ENCODE data around the gene TAS2R40. TPM values are rescaled to one million over a fixed set of nuclear protein-coding genes. Genes with fewer than 3 reads are reported as not detected.

The TAS2R40 gene
- total RNA-seq, 2 donors from 2014 or later = not detected

DNA sequence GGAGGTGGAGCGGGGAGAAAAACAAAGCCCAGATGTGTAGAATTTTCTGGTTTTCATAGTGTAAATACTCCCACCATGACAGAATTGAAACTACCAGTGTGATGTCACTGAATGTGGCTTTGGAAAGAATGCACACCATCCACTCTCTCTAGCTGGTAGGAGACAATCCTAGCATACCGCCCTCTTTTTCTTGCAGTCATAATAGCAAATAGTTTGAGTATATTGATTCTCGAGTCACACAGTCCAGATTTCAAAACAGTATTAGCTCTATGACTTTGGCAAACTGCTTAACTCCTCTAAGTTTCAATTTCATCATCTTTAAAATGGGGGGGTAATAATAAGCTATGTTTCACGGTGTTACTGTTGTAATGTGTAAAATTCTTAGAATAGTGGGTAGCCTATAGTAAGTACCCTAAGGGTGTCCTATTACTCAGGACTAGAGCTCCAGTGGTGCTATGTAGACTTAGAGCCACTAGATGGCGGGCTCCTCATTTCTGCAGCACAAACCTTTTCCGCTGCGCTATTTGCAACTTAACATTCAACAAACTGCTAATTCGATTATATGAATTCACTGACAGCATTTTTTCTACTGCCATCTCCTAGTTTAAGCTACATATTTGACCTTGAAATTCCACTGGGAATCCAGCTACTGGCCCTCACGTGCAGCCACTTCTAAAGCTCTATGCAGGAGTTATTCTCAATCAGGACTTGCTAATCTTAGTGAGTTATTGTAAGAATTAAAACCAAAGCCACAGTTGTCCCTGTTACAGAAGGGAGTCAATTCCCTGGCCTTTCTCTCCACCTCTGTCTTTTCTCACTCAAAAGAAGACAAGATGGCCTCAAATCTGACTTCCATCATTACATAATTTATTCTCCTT lies 18.7 kb downstream of the TAS2R40 start:
- WGBS, 2 experiments (ENCODE audit: insufficient coverage in 1 of 2, insufficient read length in 1 of 2) = 13 to 26% methylated on average over 4 to 9 of the region's 9 CpGs
- Histone ChIP-seq H3K4me1 (ENCODE audit: control insufficient read depth, insufficient read depth, low read length) (no peaks in the 10 kb centered on the region), H3K27ac (ENCODE audit: low read depth, low read length) (no peak overlapping the region), H3K9me3 (ENCODE audit: control insufficient read depth, low read length) (peaks cover 17% of the 10 kb centered on the region), H3K27me3 (ENCODE audit: control insufficient read depth, insufficient read depth, low read length, poor library complexity, severe bottlenecking) (no peaks in the 10 kb centered on the region), H3K36me3 (ENCODE audit: control insufficient read depth, insufficient read depth, low read length) (no peaks in the 10 kb centered on the region), H3K9ac (ENCODE audit: extremely low read depth, low read length, poor library complexity, severe bottlenecking) (no peak overlapping the region), H3K4me3 (ENCODE audit: low read length) (no peak overlapping the region)
- Mint-ChIP-seq H3K27me3 (ENCODE audit: insufficient read depth) (peaks cover 8% of the 10 kb centered on the region), H3K9me3 (peaks cover 15% of the 10 kb centered on the region), H3K27ac (no peak overlapping the region), H3K4me3 (no peak overlapping the region), H3K4me1 (peaks cover 2% of the 10 kb centered on the region), H3K36me3 (ENCODE audit: low read depth) (no peaks in the 10 kb centered on the region)
- TF ChIP-seq, protein P1, sequence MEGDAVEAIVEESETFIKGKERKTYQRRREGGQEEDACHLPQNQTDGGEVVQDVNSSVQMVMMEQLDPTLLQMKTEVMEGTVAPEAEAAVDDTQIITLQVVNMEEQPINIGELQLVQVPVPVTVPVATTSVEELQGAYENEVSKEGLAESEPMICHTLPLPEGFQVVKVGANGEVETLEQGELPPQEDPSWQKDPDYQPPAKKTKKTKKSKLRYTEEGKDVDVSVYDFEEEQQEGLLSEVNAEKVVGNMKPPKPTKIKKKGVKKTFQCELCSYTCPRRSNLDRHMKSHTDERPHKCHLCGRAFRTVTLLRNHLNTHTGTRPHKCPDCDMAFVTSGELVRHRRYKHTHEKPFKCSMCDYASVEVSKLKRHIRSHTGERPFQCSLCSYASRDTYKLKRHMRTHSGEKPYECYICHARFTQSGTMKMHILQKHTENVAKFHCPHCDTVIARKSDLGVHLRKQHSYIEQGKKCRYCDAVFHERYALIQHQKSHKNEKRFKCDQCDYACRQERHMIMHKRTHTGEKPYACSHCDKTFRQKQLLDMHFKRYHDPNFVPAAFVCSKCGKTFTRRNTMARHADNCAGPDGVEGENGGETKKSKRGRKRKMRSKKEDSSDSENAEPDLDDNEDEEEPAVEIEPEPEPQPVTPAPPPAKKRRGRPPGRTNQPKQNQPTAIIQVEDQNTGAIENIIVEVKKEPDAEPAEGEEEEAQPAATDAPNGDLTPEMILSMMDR (conservative IDR thresholded peaks at IDR 0.05) = peak; percentile 95
- peak; percentile 83 for DNase-seq

DNA sequence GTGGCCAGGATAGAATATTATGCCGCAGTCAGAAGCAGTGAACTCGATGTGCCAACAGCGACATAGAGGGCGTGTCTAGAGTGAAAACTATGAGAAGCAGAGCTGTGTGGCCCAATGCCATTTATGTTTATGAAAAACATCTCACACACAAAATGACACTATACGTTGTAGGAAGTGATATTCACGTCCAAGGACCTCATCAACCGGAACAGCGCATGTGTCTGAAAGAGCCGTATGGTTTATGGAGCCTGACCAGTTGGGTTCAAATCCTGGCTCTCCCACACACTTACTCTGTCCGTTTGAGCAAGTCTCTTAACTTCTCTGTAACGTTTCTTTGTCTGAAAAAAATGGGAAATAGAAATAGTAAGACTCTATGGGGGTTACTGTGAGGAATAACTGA lies 20.5 kb downstream of the TAS2R40 start:
- H3K36me3 Mint-ChIP-seq (ENCODE audit: low read depth) = no peaks in the 10 kb centered on the region
- Histone ChIP-seq H3K27me3 (ENCODE audit: control insufficient read depth, insufficient read depth, low read length, poor library complexity, severe bottlenecking) (no peaks in the 10 kb centered on the region), H3K36me3 (ENCODE audit: control insufficient read depth, insufficient read depth, low read length) (no peaks in the 10 kb centered on the region), H3K9ac (ENCODE audit: extremely low read depth, low read length, poor library complexity, severe bottlenecking) (no peak overlapping the region), H3K4me3 (ENCODE audit: low read length) (no peak overlapping the region), H3K4me1 (ENCODE audit: control insufficient read depth, insufficient read depth, low read length) (no peaks in the 10 kb centered on the region), H3K27ac (ENCODE audit: low read depth, low read length) (no peak overlapping the region), H3K9me3 (ENCODE audit: control insufficient read depth, low read length) (peaks cover under 1% of the 10 kb centered on the region)
- no peaks in the 10 kb centered on the region for H3K9me3 Mint-ChIP-seq
- DNase-seq = no peak
- peaks cover 13% of the 10 kb centered on the region for H3K27me3 Mint-ChIP-seq (ENCODE audit: insufficient read depth)
- TF ChIP-seq, protein P1 (conservative IDR thresholded peaks at IDR 0.05) = no peak
- 92 to 96% methylated on average over 9 to 10 of the region's 11 CpGs for WGBS, 2 experiments (ENCODE audit: insufficient coverage in 1 of 2, insufficient read length in 1 of 2)
- no peak overlapping the region for H3K27ac Mint-ChIP-seq
- H3K4me3 Mint-ChIP-seq = no peak overlapping the region
- H3K4me1 Mint-ChIP-seq = peaks cover 2% of the 10 kb centered on the region

DNA sequence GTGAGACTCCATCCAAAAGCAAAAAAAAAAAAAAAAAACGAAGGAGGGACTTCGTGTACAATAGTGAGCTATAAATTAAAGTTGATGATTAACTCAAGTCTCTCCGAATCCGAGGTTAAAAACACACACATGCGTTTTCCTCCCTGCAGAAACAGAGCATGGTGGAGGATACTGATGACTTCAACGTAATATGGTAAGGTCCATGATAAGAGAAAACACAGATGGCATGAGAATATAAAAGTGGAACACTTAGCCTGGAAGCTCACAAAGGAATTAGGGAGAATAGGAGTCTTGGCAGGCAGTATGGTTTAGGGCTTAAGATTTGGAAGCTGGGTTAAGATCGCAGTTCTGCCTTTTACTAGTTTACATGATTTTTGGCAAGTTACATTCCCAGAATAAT lies 21.3 kb downstream of the TAS2R40 start:
- peaks cover 15% of the 10 kb centered on the region for H3K27me3 Mint-ChIP-seq (ENCODE audit: insufficient read depth)

More for the DNA sequence above, 21.3 kb downstream of the TAS2R40 start:
- Histone ChIP-seq H3K27me3 (ENCODE audit: control insufficient read depth, insufficient read depth, low read length, poor library complexity, severe bottlenecking) (no peaks in the 10 kb centered on the region), H3K36me3 (ENCODE audit: control insufficient read depth, insufficient read depth, low read length) (no peaks in the 10 kb centered on the region), H3K4me1 (ENCODE audit: control insufficient read depth, insufficient read depth, low read length) (no peaks in the 10 kb centered on the region), H3K9ac (ENCODE audit: extremely low read depth, low read length, poor library complexity, severe bottlenecking) (no peak overlapping the region), H3K4me3 (ENCODE audit: low read length) (no peak overlapping the region), H3K27ac (ENCODE audit: low read depth, low read length) (no peak overlapping the region), H3K9me3 (ENCODE audit: control insufficient read depth, low read length) (no peaks in the 10 kb centered on the region)
- WGBS, 2 experiments (ENCODE audit: insufficient coverage in 1 of 2, insufficient read length in 1 of 2) = 84 to 93% methylated on average over 3 to 7 of the region's 7 CpGs
- TF ChIP-seq, protein P1 (conservative IDR thresholded peaks at IDR 0.05) = no peak
- no peaks in the 10 kb centered on the region for H3K36me3 Mint-ChIP-seq (ENCODE audit: low read depth)
- no peak overlapping the region for H3K27ac Mint-ChIP-seq
- no peak overlapping the region for H3K4me3 Mint-ChIP-seq
- peaks cover 2% of the 10 kb centered on the region for H3K4me1 Mint-ChIP-seq
- H3K9me3 Mint-ChIP-seq = no peaks in the 10 kb centered on the region
- no peak for DNase-seq

All from endodermal cell (in vitro differentiated cells).